BLaER1 treated with 17β-estradiol and CSF1 and Interleukin-3, amounts not matched to agents 10 nM and 100 nM (cell line): ENCODE results near the gene PFKFB3.
A peak's percentile ranks its signal among the peaks of the same experiment; 100 is the strongest.
"Not testable (repeated sequence)": the region's sequence is repeated elsewhere in the genome, so short reads cannot be mapped to it uniquely, and the experiment has no call there.

ENCODE experiments used
- H3K27ac ChIP-seq, 11 experiments: shearing (Covaris generic); formaldehyde crosslinking; 2 replicates each; pipeline ENCODE4 v1.8.1; 2022
- H3K27me3 ChIP-seq, 11 experiments: shearing (Covaris generic); formaldehyde crosslinking; 2 replicates each; pipeline ENCODE4 v1.8.1; 2022
- H3K36me3 ChIP-seq, 11 experiments: shearing (Covaris generic); formaldehyde crosslinking; 2 replicates each; pipeline ENCODE4 v1.8.1; 2022
- H3K4me1 ChIP-seq, 10 experiments: shearing (Covaris generic); formaldehyde crosslinking; 2 replicates each; pipeline ENCODE4 v1.8.1; 2022
- H3K4me2 ChIP-seq, 11 experiments: shearing (Covaris generic); formaldehyde crosslinking; 2 replicates each; pipeline ENCODE4 v1.8.1; 2022
- H3K4me3 ChIP-seq, 10 experiments: shearing (Covaris generic); formaldehyde crosslinking; 2 replicates each; pipeline ENCODE4 v1.8.1; 2022
- H3K9ac ChIP-seq, 11 experiments: shearing (Covaris generic); formaldehyde crosslinking; 2 replicates each; pipeline ENCODE4 v1.8.1; 2022
- H3K9me3 ChIP-seq, 11 experiments: shearing (Covaris generic); formaldehyde crosslinking; replicated peaks in 1 of 11; 2 replicates each; pipeline ENCODE4 v1.8.1; 2022
- H4K20me1 ChIP-seq, 11 experiments: shearing (Covaris generic); formaldehyde crosslinking; 2 replicates each; pipeline ENCODE4 v1.8.1; 2022
- Cebpa-rat ChIP-seq, 11 experiments: shearing (Covaris generic); IDR thresholded peaks; 2 replicates each; pipeline ENCODE4 v1.8.1; 2022

PFKFB3 gene

GRCh38 chr10:6194311-6194710, 8.4 kb upstream of the PFKFB3 start:
- H3K9me3 ChIP-seq, result no peaks in the 10 kb centered on the region
- H3K4me3 ChIP-seq, result no peak overlapping the region
- peak overlapping the region in 6 of 11 experiments; percentile 62 to 82 (median 72); a peak in 7 of 22 replicates for H3K4me2 ChIP-seq
- H3K9ac ChIP-seq, result no peak overlapping the region
- H3K4me1 ChIP-seq, result peaks cover 19 to 92% (median 41%) of the 10 kb centered on the region in 10 experiments
- H3K27me3 ChIP-seq, result 0 out of 22 replicates have a peak, but pooled peaks cover 0 to under 1% (median 0%) of the 10 kb centered on the region in 11 experiments
- TF ChIP-seq Cebpa-rat (IDR thresholded peaks at IDR 0.05), result no peak
- H3K27ac ChIP-seq, result no peak overlapping the region
- peaks cover 0 to 18% (median 5%) of the 10 kb centered on the region in 11 experiments; a peak in 9 of 22 replicates for H3K36me3 ChIP-seq
- peaks cover 0 to 87% (median 46%) of the 10 kb centered on the region in 11 experiments; a peak in 19 of 22 replicates for H4K20me1 ChIP-seq

GRCh38 chr10:6195376-6195775, 7.4 kb upstream of the PFKFB3 start:
- Histone ChIP-seq H3K36me3 (peaks cover 0 to 15% (median 5%) of the 10 kb centered on the region in 11 experiments; a peak in 8 of 22 replicates), H3K4me3 (no peak overlapping the region), H3K27me3 (peaks cover 0 to 11% (median 0%) of the 10 kb centered on the region in 11 experiments; a peak in 5 of 22 replicates), H3K27ac (peak overlapping the region in 7 of 11 experiments; percentile 22 to 62 (median 38); a peak in 11 of 22 replicates), H3K4me1 (peaks cover 29 to 96% (median 51%) of the 10 kb centered on the region in 10 experiments), H3K9ac (peak overlapping the region in 3 of 11 experiments; percentile 18 to 48 (median 30); a peak in 2 of 22 replicates), H3K9me3 (no peaks in the 10 kb centered on the region), H3K4me2 (peak overlapping the region; percentile 48 to 82 (median 64)), H4K20me1 (peaks cover 0 to 98% (median 57%) of the 10 kb centered on the region in 11 experiments; a peak in 19 of 22 replicates)
- TF ChIP-seq Cebpa-rat (IDR thresholded peaks at IDR 0.05), result no peak

- no peak for TF ChIP-seq Cebpa-rat (IDR thresholded peaks at IDR 0.05)
- H3K4me1 ChIP-seq, result peaks cover 32 to 92% (median 50%) of the 10 kb centered on the region in 10 experiments
- H3K36me3 ChIP-seq, result peaks cover 0 to 11% (median 5%) of the 10 kb centered on the region in 11 experiments; a peak in 7 of 22 replicates
- no peak overlapping the region for H3K4me3 ChIP-seq
- H3K4me2 ChIP-seq, result peak overlapping the region; percentile 48 to 82 (median 64)
- H3K9ac ChIP-seq, result peak overlapping the region in 3 of 11 experiments; percentile 18 to 51 (median 48); a peak in 2 of 22 replicates
- H3K27ac ChIP-seq, result peak overlapping the region in 7 of 11 experiments; percentile 22 to 62 (median 38); a peak in 11 of 22 replicates
- no peaks in the 10 kb centered on the region for H3K9me3 ChIP-seq
- H3K27me3 ChIP-seq, result peaks cover 0 to 14% (median 2%) of the 10 kb centered on the region in 11 experiments; a peak in 9 of 22 replicates
- H4K20me1 ChIP-seq, result peaks cover 0 to 98% (median 59%) of the 10 kb centered on the region in 11 experiments; a peak in 19 of 22 replicates
Measured at GRCh38 chr10:6195846-6196245, 6.9 kb upstream of the PFKFB3 start.

GRCh38 chr10:6196524-6196923, 6.2 kb upstream of the PFKFB3 start:
- not testable (repeated sequence) for H3K4me3 ChIP-seq, H3K36me3 ChIP-seq, H3K9me3 ChIP-seq
- Histone ChIP-seq H4K20me1 (peaks cover 0 to 94% (median 59%) of the 10 kb centered on the region in 11 experiments; a peak in 19 of 22 replicates), H3K4me2 (peak overlapping the region in 8 of 11 experiments; percentile 53 to 82 (median 70); a peak in 14 of 22 replicates), H3K9ac (peak overlapping the region in 3 of 11 experiments; percentile 18 to 51 (median 48); a peak in 2 of 22 replicates), H3K4me1 (peaks cover 32 to 86% (median 49%) of the 10 kb centered on the region in 10 experiments), H3K27me3 (peaks cover 0 to 17% (median 6%) of the 10 kb centered on the region in 11 experiments; a peak in 9 of 22 replicates), H3K27ac (peak overlapping the region in 3 of 11 experiments; percentile 52 to 62 (median 60); a peak in 4 of 22 replicates)

GRCh38 chr10:6197321-6197720, 5.4 kb upstream of the PFKFB3 start:
- peaks cover 0 to 23% (median 14%) of the 10 kb centered on the region in 11 experiments; a peak in 10 of 22 replicates for H3K27me3 ChIP-seq
- H4K20me1 ChIP-seq, result peaks cover 0 to 94% (median 65%) of the 10 kb centered on the region in 11 experiments; a peak in 19 of 22 replicates
- no peak for TF ChIP-seq Cebpa-rat (IDR thresholded peaks at IDR 0.05)
- peak overlapping the region in 1 of 11 experiments; percentile 51; a peak in 1 of 22 replicates for H3K9ac ChIP-seq
- peaks cover 39 to 85% (median 53%) of the 10 kb centered on the region in 10 experiments for H3K4me1 ChIP-seq
- H3K27ac ChIP-seq, result peak overlapping the region in 2 of 11 experiments; percentile 60 to 62; a peak in 2 of 22 replicates
- peak overlapping the region in 3 of 11 experiments; percentile 78 to 82 (median 80); a peak in 5 of 22 replicates for H3K4me2 ChIP-seq
- no peaks in the 10 kb centered on the region for H3K9me3 ChIP-seq
- no peak overlapping the region for H3K4me3 ChIP-seq
- peaks cover 0 to 7% (median 0%) of the 10 kb centered on the region in 11 experiments; a peak in 2 of 22 replicates for H3K36me3 ChIP-seq

GRCh38 chr10:6198171-6198570, 4.6 kb upstream of the PFKFB3 start:
- no peak for TF ChIP-seq Cebpa-rat (IDR thresholded peaks at IDR 0.05)
- Histone ChIP-seq H3K27ac (peak overlapping the region in 2 of 11 experiments; percentile 31 to 60; a peak in 1 of 22 replicates), H3K4me2 (peak overlapping the region in 3 of 11 experiments; percentile 78 to 82 (median 80); a peak in 4 of 22 replicates), H3K4me1 (peaks cover 41 to 78% (median 53%) of the 10 kb centered on the region in 10 experiments), H4K20me1 (peaks cover 4 to 93% (median 67%) of the 10 kb centered on the region in 11 experiments; a peak in 21 of 22 replicates), H3K9ac (no peak overlapping the region), H3K36me3 (peaks cover 0 to 4% (median 0%) of the 10 kb centered on the region in 11 experiments; a peak in 1 of 22 replicates), H3K27me3 (peaks cover 0 to 23% (median 15%) of the 10 kb centered on the region in 11 experiments; a peak in 10 of 22 replicates), H3K9me3 (no peaks in the 10 kb centered on the region), H3K4me3 (no peak overlapping the region)

GRCh38 chr10:6199131-6199733, 3.5 kb upstream of the PFKFB3 start:
- peaks cover 45 to 76% (median 56%) of the 10 kb centered on the region in 10 experiments for H3K4me1 ChIP-seq
- TF ChIP-seq Cebpa-rat (IDR thresholded peaks at IDR 0.05), result no peak
- H3K4me3 ChIP-seq, result no peak overlapping the region
- H3K4me2 ChIP-seq, result peak overlapping the region in 7 of 11 experiments; percentile 24 to 65 (median 54); a peak in 11 of 22 replicates
- H4K20me1 ChIP-seq, result peaks cover 14 to 94% (median 72%) of the 10 kb centered on the region in 11 experiments
- H3K27me3 ChIP-seq, result peaks cover 0 to 23% (median 15%) of the 10 kb centered on the region in 11 experiments; a peak in 10 of 22 replicates
- no peak overlapping the region for H3K27ac ChIP-seq
- H3K36me3 ChIP-seq, result peaks cover 0 to 5% (median 0%) of the 10 kb centered on the region in 11 experiments; a peak in 5 of 22 replicates
- no peaks in the 10 kb centered on the region for H3K9me3 ChIP-seq
- H3K9ac ChIP-seq, result no peak overlapping the region

- H3K9me3 ChIP-seq, result no peaks in the 10 kb centered on the region; a peak in 1 of 22 replicates
- H3K27ac ChIP-seq, result no peak overlapping the region; a peak in 1 of 22 replicates
- peak overlapping the region in 6 of 10 experiments; percentile 81 to 98 (median 88); a peak in 7 of 20 replicates for H3K4me3 ChIP-seq
- H3K36me3 ChIP-seq, result peaks cover 0 to 17% (median 4%) of the 10 kb centered on the region in 11 experiments; a peak in 5 of 22 replicates
- H3K4me2 ChIP-seq, result peak overlapping the region; percentile 92 to 100 (median 98)
- peaks cover 26 to 94% (median 76%) of the 10 kb centered on the region in 11 experiments for H4K20me1 ChIP-seq
- peaks cover 0 to 23% (median 15%) of the 10 kb centered on the region in 11 experiments; a peak in 10 of 22 replicates for H3K27me3 ChIP-seq
- H3K9ac ChIP-seq, result peak overlapping the region in 2 of 11 experiments; percentile 64 to 91; a peak in 3 of 22 replicates
- no peak for TF ChIP-seq Cebpa-rat (IDR thresholded peaks at IDR 0.05)
- H3K4me1 ChIP-seq, result peaks cover 50 to 75% (median 56%) of the 10 kb centered on the region in 10 experiments
Measured at GRCh38 chr10:6200440-6200733, 2.3 kb upstream of the PFKFB3 start.
